Liver (tissue), 9 donors: Measurements from ENCODE around the gene UTS2R. TPM values are rescaled to one million over a fixed set of nuclear protein-coding genes. Genes with fewer than 3 reads are reported as not detected.

Experiments
- DNase-seq: peaks from one replicate; pipeline ENCODE4 v3.0.0-alpha.2; 2017; ENCODE audit warnings: low spot score
- H3K27ac ChIP-seq, 2 donors: one replicate each; pipeline ENCODE4 v1.7.0; 2013; ENCODE audit warnings: inconsistent platforms in 2 of 2, low read length in 2 of 2, control low read depth in 1 of 2, low read depth in 1 of 2, mild to moderate bottlenecking in 1 of 2
- H3K27me3 ChIP-seq, 4 donors: one replicate each; pipeline versions ENCODE4 v1.6.1 to v1.7.0; 2013; ENCODE audit warnings: low read length in 3 of 4, inconsistent platforms in 1 of 4, mild to moderate bottlenecking in 1 of 4, moderate library complexity in 1 of 4; ENCODE audit not compliant: control insufficient read depth in 4 of 4, insufficient read depth in 4 of 4
- H3K36me3 ChIP-seq, 4 donors: one replicate each; pipeline versions ENCODE4 v1.6.1 to v1.7.0; 2013; ENCODE audit warnings: low read length in 3 of 4, mild to moderate bottlenecking in 3 of 4, low read depth in 1 of 4, moderate library complexity in 1 of 4; ENCODE audit not compliant: control insufficient read depth in 4 of 4, insufficient read depth in 3 of 4
- H3K4me1 ChIP-seq, 4 donors: one replicate each; pipeline versions ENCODE4 v1.6.1 to v1.7.0; 2013; ENCODE audit warnings: low read length in 3 of 4, mild to moderate bottlenecking in 3 of 4, moderate library complexity in 1 of 4; ENCODE audit not compliant: control insufficient read depth in 4 of 4, insufficient read depth in 4 of 4
- H3K4me3 ChIP-seq, 3 donors: one replicate each; pipeline versions ENCODE4 v1.6.1 to v1.7.0; 2013; ENCODE audit warnings: low read length in 3 of 3, control low read depth in 1 of 3, low read depth in 1 of 3, mild to moderate bottlenecking in 1 of 3
- H3K9ac ChIP-seq, 2 donors: one replicate each; pipeline ENCODE4 v1.7.0; 2013; ENCODE audit warnings: low read length in 2 of 2, mild to moderate bottlenecking in 2 of 2, moderate library complexity in 2 of 2, control low read depth in 1 of 2, low read depth in 1 of 2
- H3K9me3 ChIP-seq, 4 donors: one replicate each; pipeline versions ENCODE4 v1.6.1 to v1.7.0; 2013; ENCODE audit warnings: low read length in 3 of 4; ENCODE audit not compliant: control insufficient read depth in 4 of 4
- ATF3 ChIP-seq: IDR thresholded peaks from 2 replicates; pipeline ENCODE4 v1.6.1; 2016; ENCODE audit warnings: antibody characterized with exemption
- CTCF ChIP-seq: fragments of 150-350 bp; IDR thresholded peaks from 2 replicates; pipeline ENCODE4 v1.5.1; 2017; ENCODE audit warnings: improper control_type of control experiment, low read depth, low read length; ENCODE audit not compliant: missing input control
- EGR1 ChIP-seq, 2 donors: IDR thresholded peaks; 2 replicates each; pipeline ENCODE4 v1.6.1; 2016 to 2018; ENCODE audit warnings: antibody characterized with exemption in 2 of 2, low read depth in 2 of 2
- FOXA1 ChIP-seq: IDR thresholded peaks from 2 replicates; pipeline ENCODE4 v1.6.1; 2016; ENCODE audit warnings: antibody characterized with exemption
- FOXA2 ChIP-seq: IDR thresholded peaks from 2 replicates; pipeline ENCODE4 v1.6.1; 2016; ENCODE audit warnings: antibody characterized with exemption
- GABPA ChIP-seq, 2 donors: IDR thresholded peaks in 1 of 2; conservative IDR thresholded peaks in 1 of 2; 2 replicates each; pipeline ENCODE4 v1.6.1; 2016; ENCODE audit warnings: antibody characterized with exemption in 2 of 2, mild to moderate bottlenecking in 1 of 2, moderate library complexity in 1 of 2
- HNF4A ChIP-seq, 2 donors: conservative IDR thresholded peaks; 2 replicates each; pipeline ENCODE4 v1.6.1; 2016; ENCODE audit warnings: antibody characterized with exemption in 2 of 2, mild to moderate bottlenecking in 2 of 2
- HNF4G ChIP-seq: IDR thresholded peaks from 2 replicates; pipeline ENCODE4 v1.6.1; 2016; ENCODE audit warnings: antibody characterized with exemption
- JUND ChIP-seq, 2 donors: IDR thresholded peaks; 2 replicates each; pipeline ENCODE4 v1.6.1; 2016; ENCODE audit warnings: antibody characterized with exemption in 2 of 2
- MAX ChIP-seq: IDR thresholded peaks from 2 replicates; pipeline ENCODE4 v1.6.1; 2016; ENCODE audit warnings: antibody characterized with exemption
- NR2F2 ChIP-seq: IDR thresholded peaks from 2 replicates; pipeline ENCODE4 v1.6.1; 2016; ENCODE audit warnings: antibody characterized with exemption
- RAD21 ChIP-seq, 2 donors: IDR thresholded peaks; 2 replicates each; pipeline ENCODE4 v1.6.1; 2016; ENCODE audit warnings: antibody characterized with exemption in 2 of 2, mild to moderate bottlenecking in 2 of 2
- REST ChIP-seq: IDR thresholded peaks from 2 replicates; pipeline ENCODE4 v1.6.1; 2016; ENCODE audit warnings: antibody characterized with exemption, mild to moderate bottlenecking
- RXRA ChIP-seq, 2 donors: IDR thresholded peaks; 2 replicates each; pipeline ENCODE4 v1.6.1; 2017 to 2018; ENCODE audit warnings: antibody characterized with exemption in 2 of 2, mild to moderate bottlenecking in 1 of 2
- SP1 ChIP-seq: IDR thresholded peaks from 2 replicates; pipeline ENCODE4 v1.6.1; 2018; ENCODE audit warnings: antibody characterized with exemption, mild to moderate bottlenecking
- TAF1 ChIP-seq: conservative IDR thresholded peaks from 2 replicates; pipeline ENCODE4 v1.6.1; 2016; ENCODE audit warnings: antibody characterized with exemption, mild to moderate bottlenecking
- YY1 ChIP-seq: IDR thresholded peaks from 2 replicates; pipeline ENCODE4 v1.6.1; 2016; ENCODE audit warnings: antibody characterized with exemption, mild to moderate bottlenecking
- ZBTB33 ChIP-seq: IDR thresholded peaks from 2 replicates; pipeline ENCODE4 v1.6.1; 2016; ENCODE audit warnings: antibody characterized with exemption
- WGBS: extraction: QIAGEN DNeasy Blood & Tissue Kit; methylation state at CpG from one replicate; pipeline ENCODE4 v1.1.7; 2013; 5-methylcytosine and 5-hydroxymethylcytosine counted together
- polyA plus RNA-seq, 2 donors: library from polyadenylated mRNA; stranded (reverse) in 1 of 2; unstranded in 1 of 2; fragments of 200-250 nt in 1 of 2; fragments of >200 nt in 1 of 2; fragmentation: Nextera tagmentation in 1 of 2; extraction: Ambion mirVana in 1 of 2; gene quantifications; one replicate each; pipeline versions ENCODE4 v1.2.1 to v1.2.3, GENCODE V29; 2013 to 2015
- total RNA-seq, 2 donors: library from RNA; depleted of rRNA; stranded (reverse); fragments of >200 nt; gene quantifications; one replicate each; pipeline ENCODE4 v1.2.3, GENCODE V29; 2014
- donor health status: healthy.
- donor health status: healthy.
- donor health status: healthy.
- donor health status: healthy.
- donor health status: healthy.

The UTS2R gene
- total and polyA plus RNA-seq, 4 donors, result not detected

- Histone ChIP-seq H3K9me3 (no peaks in the 10 kb centered on the region), H3K27me3 (no peaks in the 10 kb centered on the region), H3K27ac (no peak overlapping the region), H3K36me3 (peaks cover 0 to 2% (median 0%) of the 10 kb centered on the region in 4 donors), H3K9ac (no peak overlapping the region), H3K4me1 (peaks cover 2 to 21% (median 16%) of the 10 kb centered on the region in 4 donors), H3K4me3 (no peak overlapping the region)
- no peak for TF ChIP-seq SP1
- no peak for TF ChIP-seq ZBTB33
- no peak for TF ChIP-seq CTCF
- no peak for TF ChIP-seq FOXA1
- peak; percentile 31 to 43 for TF ChIP-seq RXRA (IDR thresholded peaks at IDR 0.05)
- no peak for TF ChIP-seq TAF1
- peak; percentile 51 to 62 for TF ChIP-seq HNF4A (conservative IDR thresholded peaks at IDR 0.05)
- no peak for TF ChIP-seq FOXA2
- TF ChIP-seq GABPA (IDR thresholded peaks at IDR 0.05 in 1 of 2, conservative IDR thresholded peaks at IDR 0.05 in 1 of 2), result no peak
- no peak for TF ChIP-seq MAX
- no peak for TF ChIP-seq NR2F2
- no peak for TF ChIP-seq ATF3
- TF ChIP-seq RAD21 (IDR thresholded peaks at IDR 0.05), result peak in 1 of 2 donors; percentile 25
- TF ChIP-seq EGR1 (IDR thresholded peaks at IDR 0.05; ENCODE audit: low read depth in 2 of 2), result no peak
- TF ChIP-seq YY1, result no peak
- no peak for TF ChIP-seq HNF4G
- no peak for TF ChIP-seq JUND (IDR thresholded peaks at IDR 0.05)
- TF ChIP-seq REST, result peak; percentile 56
- DNase-seq, result no peak
- WGBS, result 63% methylated on average over 29 of the region's 29 CpGs
Measured at GRCh38 chr17:82412535-82413520, 41.3 kb downstream of the UTS2R start.
